BLaER1 treated with 17β-estradiol and CSF1 and Interleukin-3, amounts not matched to agents 10 nM and 100 nM (cell line): ENCODE data around the gene FAM228B.

ENCODE experiments used
- H3K27ac ChIP-seq, 11 experiments: shearing (Covaris generic); formaldehyde crosslinking; 2 replicates each; pipeline ENCODE4 v1.8.1; 2022
- H3K27me3 ChIP-seq, 11 experiments: shearing (Covaris generic); formaldehyde crosslinking; 2 replicates each; pipeline ENCODE4 v1.8.1; 2022
- H3K36me3 ChIP-seq, 11 experiments: shearing (Covaris generic); formaldehyde crosslinking; 2 replicates each; pipeline ENCODE4 v1.8.1; 2022
- H3K4me1 ChIP-seq, 10 experiments: shearing (Covaris generic); formaldehyde crosslinking; 2 replicates each; pipeline ENCODE4 v1.8.1; 2022
- H3K4me2 ChIP-seq, 11 experiments: shearing (Covaris generic); formaldehyde crosslinking; 2 replicates each; pipeline ENCODE4 v1.8.1; 2022
- H3K4me3 ChIP-seq, 10 experiments: shearing (Covaris generic); formaldehyde crosslinking; 2 replicates each; pipeline ENCODE4 v1.8.1; 2022
- H3K9ac ChIP-seq, 11 experiments: shearing (Covaris generic); formaldehyde crosslinking; 2 replicates each; pipeline ENCODE4 v1.8.1; 2022
- H3K9me3 ChIP-seq, 11 experiments: shearing (Covaris generic); formaldehyde crosslinking; replicated peaks in 1 of 11; 2 replicates each; pipeline ENCODE4 v1.8.1; 2022
- H4K20me1 ChIP-seq, 11 experiments: shearing (Covaris generic); formaldehyde crosslinking; 2 replicates each; pipeline ENCODE4 v1.8.1; 2022
- Cebpa-rat ChIP-seq, 11 experiments: shearing (Covaris generic); IDR thresholded peaks; 2 replicates each; pipeline ENCODE4 v1.8.1; 2022

Gene FAM228B

GRCh38 chr2:24111407-24111901, 11.8 kb upstream of the FAM228B start:
- peaks cover 19 to 45% (median 35%) of the 10 kb centered on the region in 11 experiments for H3K9me3 ChIP-seq
- TF ChIP-seq Cebpa-rat (IDR thresholded peaks at IDR 0.05) = no peak
- H3K36me3 ChIP-seq = peaks cover 0 to 35% (median 12%) of the 10 kb centered on the region in 11 experiments; a peak in 13 of 22 replicates
- no peak overlapping the region for H3K4me2 ChIP-seq
- H3K9ac ChIP-seq = no peak overlapping the region
- no peaks in the 10 kb centered on the region for H3K27me3 ChIP-seq
- no peaks in the 10 kb centered on the region for H3K4me1 ChIP-seq
- no peak overlapping the region for H3K4me3 ChIP-seq
- H3K27ac ChIP-seq = no peak overlapping the region
- H4K20me1 ChIP-seq = no peaks in the 10 kb centered on the region

GRCh38 chr2:24115057-24115456, 8.2 kb upstream of the FAM228B start:
- Histone ChIP-seq H3K27ac (no peak overlapping the region), H3K9ac (no peak overlapping the region), H3K4me2 (no peak overlapping the region), H4K20me1 (no peaks in the 10 kb centered on the region), H3K9me3 (peaks cover 0 to 15% (median 11%) of the 10 kb centered on the region in 11 experiments; a peak in 10 of 22 replicates), H3K4me1 (peaks cover 0 to 8% (median 0%) of the 10 kb centered on the region in 10 experiments; a peak in 2 of 20 replicates), H3K4me3 (no peak overlapping the region), H3K36me3 (peaks cover 0 to 31% (median 10%) of the 10 kb centered on the region in 11 experiments; a peak in 13 of 22 replicates), H3K27me3 (no peaks in the 10 kb centered on the region)
- TF ChIP-seq Cebpa-rat (IDR thresholded peaks at IDR 0.05) = no peak

GRCh38 chr2:24117902-24118301, 5.4 kb upstream of the FAM228B start:
- H3K9me3 ChIP-seq = peaks cover 0 to 15% (median 11%) of the 10 kb centered on the region in 11 experiments; a peak in 10 of 22 replicates
- peaks cover 0 to 31% (median 10%) of the 10 kb centered on the region in 11 experiments; a peak in 13 of 22 replicates for H3K36me3 ChIP-seq
- H3K4me1 ChIP-seq = peaks cover 0 to 14% (median 4%) of the 10 kb centered on the region in 10 experiments; a peak in 8 of 20 replicates
- H3K4me3 ChIP-seq = no peak overlapping the region
- H4K20me1 ChIP-seq = no peaks in the 10 kb centered on the region
- H3K27ac ChIP-seq = no peak overlapping the region
- 0 out of 22 replicates have a peak overlapping the region, but pooled peaks of 1 of the 11 experiments have one; percentile 9 for H3K9ac ChIP-seq
- H3K4me2 ChIP-seq = no peak overlapping the region
- no peak for TF ChIP-seq Cebpa-rat (IDR thresholded peaks at IDR 0.05)
- no peaks in the 10 kb centered on the region for H3K27me3 ChIP-seq

- no peak overlapping the region for H3K9ac ChIP-seq
- no peaks in the 10 kb centered on the region for H3K9me3 ChIP-seq
- H3K4me1 ChIP-seq = peaks cover 13 to 34% (median 19%) of the 10 kb centered on the region in 10 experiments
- H4K20me1 ChIP-seq = no peaks in the 10 kb centered on the region
- H3K27ac ChIP-seq = no peak overlapping the region
- H3K4me2 ChIP-seq = no peak overlapping the region
- no peak overlapping the region for H3K4me3 ChIP-seq
- peaks cover 0 to 4% (median 0%) of the 10 kb centered on the region in 11 experiments; a peak in 1 of 22 replicates for H3K36me3 ChIP-seq
- no peak for TF ChIP-seq Cebpa-rat (IDR thresholded peaks at IDR 0.05)
- no peaks in the 10 kb centered on the region for H3K27me3 ChIP-seq
Observed at GRCh38 chr2:24121066-24121465, 2.2 kb upstream of the FAM228B start.

GRCh38 chr2:24121469-24121868, 1.8 kb upstream of the FAM228B start:
- no peak overlapping the region for H3K4me2 ChIP-seq
- H3K4me3 ChIP-seq = no peak overlapping the region
- H3K9ac ChIP-seq = no peak overlapping the region
- H3K36me3 ChIP-seq = peaks cover 0 to under 1% (median 0%) of the 10 kb centered on the region in 11 experiments; a peak in 1 of 22 replicates
- no peaks in the 10 kb centered on the region for H3K9me3 ChIP-seq
- H4K20me1 ChIP-seq = no peaks in the 10 kb centered on the region
- no peak for TF ChIP-seq Cebpa-rat (IDR thresholded peaks at IDR 0.05)
- no peaks in the 10 kb centered on the region for H3K27me3 ChIP-seq
- no peak overlapping the region for H3K27ac ChIP-seq
- H3K4me1 ChIP-seq = peaks cover 13 to 34% (median 19%) of the 10 kb centered on the region in 10 experiments

- Histone ChIP-seq H3K4me2 (peak overlapping the region; percentile 79 to 96 (median 89)), H3K36me3 (0 out of 22 replicates have a peak, but pooled peaks cover 0 to 2% (median 0%) of the 10 kb centered on the region in 11 experiments), H3K27me3 (no peaks in the 10 kb centered on the region), H4K20me1 (no peaks in the 10 kb centered on the region), H3K4me1 (peaks cover 13 to 34% (median 19%) of the 10 kb centered on the region in 10 experiments), H3K4me3 (peak overlapping the region; percentile 67 to 88 (median 77)), H3K9me3 (no peaks in the 10 kb centered on the region), H3K27ac (peak overlapping the region; percentile 79 to 92 (median 87); a peak in 21 of 22 replicates), H3K9ac (peak overlapping the region; percentile 82 to 93 (median 90))
- no peak for TF ChIP-seq Cebpa-rat (IDR thresholded peaks at IDR 0.05)
Observed at GRCh38 chr2:24122366-24123194, 689 bp upstream of the FAM228B start.

- Histone ChIP-seq H3K9me3 (no peaks in the 10 kb centered on the region), H3K4me1 (peaks cover 13 to 26% (median 19%) of the 10 kb centered on the region in 10 experiments), H3K4me2 (peak overlapping the region; percentile 79 to 96 (median 89)), H3K27ac (peak overlapping the region; percentile 79 to 92 (median 87); a peak in 21 of 22 replicates), H3K9ac (peak overlapping the region; percentile 82 to 93 (median 90)), H4K20me1 (no peaks in the 10 kb centered on the region), H3K27me3 (no peaks in the 10 kb centered on the region), H3K36me3 (0 out of 22 replicates have a peak, but pooled peaks cover 0 to 6% (median 0%) of the 10 kb centered on the region in 11 experiments), H3K4me3 (peak overlapping the region; percentile 67 to 88 (median 77))
- TF ChIP-seq Cebpa-rat (IDR thresholded peaks at IDR 0.05) = no peak
Observed at GRCh38 chr2:24123922-24124580, 782 bp downstream of the FAM228B start.

GRCh38 chr2:24125956-24126355, 2.7 kb downstream of the FAM228B start:
- Histone ChIP-seq H3K9me3 (peaks cover 0 to 4% (median 1%) of the 10 kb centered on the region in 11 experiments; a peak in 7 of 22 replicates), H3K9ac (no peak overlapping the region), H3K4me3 (no peak overlapping the region), H3K4me2 (no peak overlapping the region), H4K20me1 (no peaks in the 10 kb centered on the region), H3K27ac (no peak overlapping the region), H3K4me1 (peaks cover 13 to 26% (median 19%) of the 10 kb centered on the region in 10 experiments), H3K27me3 (no peaks in the 10 kb centered on the region), H3K36me3 (0 out of 22 replicates have a peak, but pooled peaks cover 0 to 6% (median 0%) of the 10 kb centered on the region in 11 experiments)
- no peak for TF ChIP-seq Cebpa-rat (IDR thresholded peaks at IDR 0.05)
